ENCODE measurements around the gene ATXN2L. TPM values are rescaled to one million over a fixed set of nuclear protein-coding genes. Genes with fewer than 3 reads are reported as not detected.

The ATXN2L gene
- total and polyA plus RNA-seq, 2 experiments from 2014 or later = 50.4 to 124 TPM

GRCh38 chr16:28839899-28840298 is 17.1 kb downstream of the ATXN2L start:
- Histone ChIP-seq H4K20me1 (ENCODE audit: insufficient read depth, poor library complexity, severe bottlenecking) (no peaks in the 10 kb centered on the region), H3K9me2 (replicated peaks; ENCODE audit: insufficient read depth) (no peaks in the 10 kb centered on the region), H3K9me3 (ENCODE audit: low read depth) (no peaks in the 10 kb centered on the region), H3K27me3 (no peaks in the 10 kb centered on the region), H3K4me2 (no peak overlapping the region), H3K36me3 (replicated peaks; ENCODE audit: insufficient read depth, low read depth) (peaks cover 1% of the 10 kb centered on the region), H3K27ac (no peak overlapping the region), H2AFZ (no peak overlapping the region), H3K79me2 (peaks cover 6% of the 10 kb centered on the region), H3K4me3 (no peak overlapping the region), H3K4me1 (ENCODE audit: insufficient read depth) (no peaks in the 10 kb centered on the region)
- WGBS (ENCODE audit: low lambda C conversion rate, missing lambda C conversion rate) = 39% methylated on average over 1 of the region's 1 CpG
- no peak for DNase-seq (ENCODE audit: low spot score)
- no peak for TF ChIP-seq EZH2phosphoT487 (IDR thresholded peaks at IDR 0.05; ENCODE audit: low read depth, severe bottlenecking, unreplicated experiment)

- H3K9me3 ChIP-seq (ENCODE audit: low read depth) = no peaks in the 10 kb centered on the region
- H3K27ac ChIP-seq = no peak overlapping the region
- TF ChIP-seq EZH2 (IDR thresholded peaks at IDR 0.05; ENCODE audit: borderline replicate concordance) = no peak
- TF ChIP-seq CTCF (IDR thresholded peaks at IDR 0.05; ENCODE audit: poor library complexity) = no peak
- no peak for TF ChIP-seq EZH2phosphoT487 (IDR thresholded peaks at IDR 0.05; ENCODE audit: low read depth, severe bottlenecking, unreplicated experiment)
- no peak overlapping the region for H3K4me3 ChIP-seq
- no peaks in the 10 kb centered on the region for H3K27me3 ChIP-seq
- peaks cover 2% of the 10 kb centered on the region for H4K20me1 ChIP-seq (ENCODE audit: insufficient read depth, poor library complexity, severe bottlenecking)
- peaks cover 24% of the 10 kb centered on the region for H3K79me2 ChIP-seq
- DNase-seq (ENCODE audit: low spot score) = no peak
- H3K36me3 ChIP-seq (replicated peaks; ENCODE audit: insufficient read depth, low read depth) = no peaks in the 10 kb centered on the region
- no peak overlapping the region for H2AFZ ChIP-seq
- WGBS (ENCODE audit: low lambda C conversion rate, missing lambda C conversion rate) = 95% methylated on average over 7 of the region's 7 CpGs
- H3K9me2 ChIP-seq (replicated peaks; ENCODE audit: insufficient read depth) = no peaks in the 10 kb centered on the region
- H3K4me1 ChIP-seq (ENCODE audit: insufficient read depth) = peaks cover 4% of the 10 kb centered on the region
- H3K4me2 ChIP-seq = no peak overlapping the region
Observed at GRCh38 chr16:28842696-28843095, 19.9 kb downstream of the ATXN2L start.

GRCh38 chr16:28843766-28844165 is 21.0 kb downstream of the ATXN2L start:
- WGBS (ENCODE audit: low lambda C conversion rate, missing lambda C conversion rate) = 97% methylated on average over 11 of the region's 12 CpGs
- Histone ChIP-seq H3K4me3 (no peak overlapping the region), H3K27ac (no peak overlapping the region), H3K79me2 (peaks cover 24% of the 10 kb centered on the region), H3K9me2 (replicated peaks; ENCODE audit: insufficient read depth) (no peaks in the 10 kb centered on the region), H2AFZ (no peak overlapping the region), H3K36me3 (replicated peaks; ENCODE audit: insufficient read depth, low read depth) (no peaks in the 10 kb centered on the region), H3K9me3 (ENCODE audit: low read depth) (no peaks in the 10 kb centered on the region), H4K20me1 (ENCODE audit: insufficient read depth, poor library complexity, severe bottlenecking) (peaks cover 2% of the 10 kb centered on the region), H3K4me1 (ENCODE audit: insufficient read depth) (peaks cover 4% of the 10 kb centered on the region), H3K4me2 (no peak overlapping the region), H3K27me3 (no peaks in the 10 kb centered on the region)
- no peak for TF ChIP-seq CTCF (IDR thresholded peaks at IDR 0.05; ENCODE audit: poor library complexity)
- TF ChIP-seq EZH2 (IDR thresholded peaks at IDR 0.05; ENCODE audit: borderline replicate concordance) = no peak
- TF ChIP-seq EZH2phosphoT487 (IDR thresholded peaks at IDR 0.05; ENCODE audit: low read depth, severe bottlenecking, unreplicated experiment) = no peak
- no peak for DNase-seq (ENCODE audit: low spot score)

GRCh38 chr16:28844226-28844885 is 21.6 kb downstream of the ATXN2L start:
- peaks cover 24% of the 10 kb centered on the region for H3K79me2 ChIP-seq
- H3K27me3 ChIP-seq = no peaks in the 10 kb centered on the region
- H3K4me3 ChIP-seq = no peak overlapping the region
- peaks cover 4% of the 10 kb centered on the region for H3K4me1 ChIP-seq (ENCODE audit: insufficient read depth)
- no peaks in the 10 kb centered on the region for H3K9me3 ChIP-seq (ENCODE audit: low read depth)
- no peak overlapping the region for H2AFZ ChIP-seq
- no peaks in the 10 kb centered on the region for H3K9me2 ChIP-seq (replicated peaks; ENCODE audit: insufficient read depth)
- WGBS (ENCODE audit: low lambda C conversion rate, missing lambda C conversion rate) = 92% methylated on average over 19 of the region's 19 CpGs
- H4K20me1 ChIP-seq (ENCODE audit: insufficient read depth, poor library complexity, severe bottlenecking) = peaks cover 2% of the 10 kb centered on the region
- peak overlapping the region; percentile 94 for H3K4me2 ChIP-seq
- H3K27ac ChIP-seq = no peak overlapping the region
- TF ChIP-seq CTCF (IDR thresholded peaks at IDR 0.05; ENCODE audit: poor library complexity) = no peak
- TF ChIP-seq EZH2phosphoT487 (IDR thresholded peaks at IDR 0.05; ENCODE audit: low read depth, severe bottlenecking, unreplicated experiment) = no peak
- DNase-seq (ENCODE audit: low spot score) = no peak
- H3K36me3 ChIP-seq (replicated peaks; ENCODE audit: insufficient read depth, low read depth) = no peaks in the 10 kb centered on the region
